HG02870 (cell line): ENCODE results near the gene SNED1.

Experiments used
- ATAC-seq: cut with Tn5 transposase; IDR thresholded peaks from one replicate; pipeline ENCODE4 v1.9.1; 2021; ENCODE audit warnings: mild to moderate bottlenecking, moderate library complexity; ENCODE audit not compliant: unreplicated experiment

The SNED1 gene

DNA sequence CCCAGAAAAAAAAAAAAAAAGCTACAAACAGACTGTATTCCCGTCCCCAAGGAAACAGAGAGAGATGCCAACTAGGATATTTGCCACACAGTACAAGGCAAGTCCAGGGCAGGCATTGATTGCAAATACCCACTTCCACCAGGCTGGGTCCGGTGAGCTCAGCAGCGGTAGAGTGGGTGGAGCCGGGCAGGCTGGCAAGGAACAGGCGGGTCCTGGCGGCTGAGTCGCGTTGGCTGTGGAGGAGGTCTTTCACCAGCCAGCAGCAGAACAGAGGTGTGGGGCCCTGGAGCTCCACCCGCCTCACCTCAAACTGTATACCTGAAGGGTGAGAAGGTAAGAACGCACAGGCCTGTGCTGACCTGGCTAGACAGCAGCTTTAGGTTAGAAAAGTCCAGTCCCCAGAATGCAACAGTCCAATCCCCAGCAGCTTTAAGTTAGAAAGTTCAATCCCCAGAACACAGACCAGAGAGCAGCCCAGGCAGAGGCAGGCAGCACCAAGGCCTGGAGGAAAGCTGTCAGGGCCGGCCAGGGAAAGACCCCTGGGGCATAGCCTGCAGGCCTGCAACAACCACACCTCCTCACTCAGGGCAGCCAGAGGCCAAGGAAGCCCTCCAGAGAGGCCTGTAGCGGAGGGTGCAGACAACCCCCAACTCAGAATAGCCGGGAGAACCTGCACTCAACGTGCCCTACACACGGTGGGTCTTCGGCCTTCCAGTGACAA is 125.6 kb downstream of the SNED1 start:
- ATAC-seq: no peak

DNA sequence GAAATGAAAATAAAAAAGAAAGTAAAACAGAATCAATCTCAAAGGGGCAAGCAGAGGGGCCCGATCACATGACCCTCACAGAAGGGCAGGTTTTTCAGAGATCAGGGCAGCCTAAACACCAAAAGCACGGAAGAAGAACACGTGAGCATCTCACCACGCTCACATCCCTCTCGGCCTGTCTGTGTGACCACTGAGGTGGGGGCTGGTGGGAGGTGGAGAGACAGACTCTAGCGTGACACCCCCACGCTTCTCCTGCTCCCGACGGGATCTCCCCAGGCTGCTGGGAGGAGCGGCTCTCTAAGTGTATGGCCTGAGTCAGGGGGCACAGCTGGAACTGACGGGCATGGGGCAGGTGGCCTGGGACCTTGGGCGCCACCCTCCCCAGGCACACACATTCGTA is 127.2 kb downstream of the SNED1 start:
- ATAC-seq: no peak

DNA sequence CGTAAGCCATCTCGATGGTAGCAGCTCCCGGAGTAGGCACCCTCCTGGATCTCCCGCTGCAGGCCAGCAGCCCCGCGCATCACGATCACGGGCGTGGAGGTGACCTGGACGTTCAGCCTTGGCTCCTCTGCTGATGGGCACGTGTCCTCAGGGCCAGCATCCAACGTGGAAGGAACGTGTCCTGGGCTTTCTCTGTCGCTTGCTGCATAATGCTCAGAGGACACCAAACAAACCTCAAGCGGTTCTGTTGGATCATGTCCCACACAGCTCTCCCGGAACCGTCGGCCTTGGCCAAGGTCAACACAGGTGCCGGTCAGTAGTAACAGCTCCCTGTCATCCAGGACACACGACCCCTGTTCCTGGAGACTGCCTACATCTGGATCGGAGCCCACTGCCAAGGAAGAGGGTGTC is 127.8 kb downstream of the SNED1 start:
- ATAC-seq: no peak

DNA sequence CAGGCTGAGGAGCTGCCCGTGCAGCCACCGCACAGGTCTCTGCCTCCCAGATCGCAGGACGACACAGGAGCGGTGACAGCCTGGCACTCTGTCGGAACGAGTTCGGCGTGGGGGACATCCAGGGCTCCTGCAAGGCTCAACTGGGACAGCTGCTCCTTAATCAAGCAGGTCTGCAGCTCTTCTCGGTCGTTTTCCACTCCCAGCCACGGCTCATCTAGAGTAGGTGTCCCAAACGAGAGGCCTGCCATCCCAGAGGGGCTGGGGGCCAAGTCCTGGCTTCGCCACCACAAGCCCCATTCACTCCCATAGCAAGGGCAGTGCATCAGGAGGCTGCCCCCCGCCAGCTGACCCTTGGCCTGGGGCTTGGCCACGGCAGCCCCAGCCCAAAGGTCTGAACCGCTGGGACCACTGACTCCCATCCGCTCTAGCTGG is 128.4 kb downstream of the SNED1 start:
- ATAC-seq: no peak

DNA sequence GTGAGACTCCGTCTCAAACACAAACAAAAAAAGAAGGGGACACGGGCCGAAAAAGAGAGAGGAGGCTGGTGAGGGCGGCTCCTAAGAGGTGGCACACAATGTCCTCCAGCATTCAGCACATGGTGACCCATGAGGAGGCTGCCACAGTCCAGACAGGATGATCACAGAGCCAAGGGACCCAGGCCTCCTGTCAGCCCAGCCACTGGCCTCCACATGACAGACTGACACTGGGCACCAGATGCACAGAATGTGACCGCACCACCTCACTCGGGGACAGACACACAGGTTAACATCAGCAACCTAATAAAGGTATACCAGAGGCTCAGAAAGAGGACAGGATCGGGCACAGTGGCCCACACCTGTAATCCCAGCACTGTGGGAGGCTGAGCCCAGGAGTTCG is 129.8 kb downstream of the SNED1 start:
- ATAC-seq: no peak

DNA sequence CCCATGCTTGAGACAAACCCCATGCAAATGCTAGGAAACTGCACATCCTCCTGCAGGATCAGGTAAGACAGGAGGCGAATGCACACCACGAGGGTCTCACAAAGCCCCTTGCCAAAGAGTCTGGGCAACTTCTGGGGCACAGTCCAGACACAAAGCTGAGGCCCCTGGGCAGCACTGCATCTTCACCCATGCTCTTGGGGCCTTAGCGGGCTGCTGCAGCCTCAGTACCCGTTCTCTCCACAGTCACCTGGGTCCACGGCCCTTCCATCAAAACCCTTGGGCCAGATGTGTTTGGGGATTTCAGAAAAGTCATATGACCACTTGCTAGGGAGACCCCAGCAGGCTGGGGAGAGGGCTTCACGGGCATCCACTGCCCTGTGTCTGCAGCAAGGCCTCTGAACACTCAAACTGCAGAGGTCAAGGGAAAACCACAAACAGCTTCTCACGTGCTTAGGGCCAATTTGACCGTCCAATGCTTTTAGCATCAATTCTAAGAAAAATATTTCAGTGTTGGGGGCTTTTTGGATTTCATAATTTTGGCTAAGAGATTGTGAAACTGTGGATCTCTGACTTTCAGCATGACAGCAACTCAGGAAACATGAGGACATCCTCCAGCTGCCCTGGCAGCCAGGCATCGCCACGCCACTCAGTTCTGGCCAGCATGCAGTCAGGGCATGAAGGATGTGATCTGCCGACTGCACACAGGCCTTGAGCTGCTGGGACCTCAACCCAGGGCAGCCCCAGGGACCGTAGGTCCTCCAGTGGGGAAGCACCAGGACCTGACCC is 130.9 kb downstream of the SNED1 start:
- no peak for ATAC-seq

DNA sequence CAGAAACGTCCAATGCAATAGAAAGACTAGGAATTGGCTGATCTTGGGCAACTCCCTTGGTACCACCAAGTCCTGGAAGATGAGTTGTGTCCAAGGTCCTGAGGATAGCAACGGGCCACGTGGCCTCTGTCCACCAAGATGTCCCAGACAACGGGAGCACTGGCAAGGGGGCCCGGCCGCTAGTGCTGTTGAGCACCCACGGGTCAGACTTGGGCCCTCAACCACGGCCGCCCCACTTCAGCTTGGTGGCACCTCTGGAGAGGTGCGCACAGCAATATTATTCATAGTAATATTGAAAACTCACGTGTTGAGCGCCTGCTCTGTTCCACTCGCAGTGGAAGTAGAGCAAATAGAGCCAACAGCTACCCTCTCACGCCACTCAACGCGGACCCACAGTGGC is 131.9 kb downstream of the SNED1 start:
- no peak for ATAC-seq

DNA sequence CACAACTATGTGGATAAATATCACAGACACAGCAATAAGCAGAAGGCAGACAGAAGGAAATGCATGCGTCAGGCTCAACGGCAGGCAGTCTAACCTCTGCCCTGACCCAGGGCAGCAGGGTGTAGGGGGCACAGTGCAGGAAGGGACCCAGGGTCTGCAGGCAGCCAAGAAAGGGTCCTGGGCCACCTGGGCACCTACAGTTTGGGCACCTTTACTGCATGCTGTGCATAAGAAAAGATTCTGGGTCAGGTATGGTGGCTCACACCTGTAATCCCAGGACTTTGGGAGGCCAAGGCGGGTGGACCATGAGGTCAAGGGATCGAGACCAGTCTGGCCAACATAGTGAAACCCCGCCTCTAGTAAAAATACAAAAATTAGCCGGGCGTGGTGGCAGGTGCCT is 133.1 kb downstream of the SNED1 start:
- no peak for ATAC-seq

DNA sequence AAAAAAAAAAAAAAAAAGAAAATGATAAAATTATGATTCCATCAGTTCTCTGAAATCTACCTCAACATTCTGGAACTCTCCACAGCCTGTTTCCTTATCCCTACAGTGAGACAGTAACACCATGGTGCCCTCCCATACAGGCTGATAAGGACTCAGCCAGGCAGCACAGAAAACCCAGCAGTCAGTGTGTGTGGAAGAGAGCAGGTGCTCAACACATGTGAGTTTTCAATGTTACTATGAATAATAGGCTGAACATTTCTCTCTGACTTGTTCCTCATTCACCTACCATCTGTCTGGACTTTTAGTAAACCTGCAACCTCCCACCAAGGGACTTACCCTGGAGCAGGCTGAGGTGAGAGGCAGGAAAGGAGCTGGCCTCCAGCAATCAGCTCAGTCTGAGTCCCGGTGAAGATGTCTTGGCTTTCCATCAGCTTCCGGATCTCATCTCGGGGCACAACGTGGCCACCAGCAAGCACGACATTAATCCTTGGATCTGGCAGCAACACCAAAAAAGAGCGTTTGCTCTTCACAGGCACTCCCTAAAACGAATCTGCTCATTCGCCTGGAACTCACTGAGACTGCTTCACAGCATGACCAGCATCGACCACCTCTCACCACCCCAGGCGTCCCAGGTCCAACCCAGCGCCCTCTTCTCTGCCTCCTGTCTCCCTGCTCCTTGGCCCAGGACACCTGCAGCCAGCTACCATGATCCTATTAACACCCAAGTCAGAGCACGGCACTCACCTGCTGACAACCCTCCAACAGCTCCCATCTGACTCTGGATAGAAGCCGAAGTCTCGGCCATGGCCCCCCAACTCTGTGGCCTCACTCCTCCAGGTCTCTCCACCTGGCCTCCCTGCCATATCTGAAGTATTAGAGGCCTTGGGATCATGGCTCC is 134.4 kb downstream of the SNED1 start:
- no peak for ATAC-seq

DNA sequence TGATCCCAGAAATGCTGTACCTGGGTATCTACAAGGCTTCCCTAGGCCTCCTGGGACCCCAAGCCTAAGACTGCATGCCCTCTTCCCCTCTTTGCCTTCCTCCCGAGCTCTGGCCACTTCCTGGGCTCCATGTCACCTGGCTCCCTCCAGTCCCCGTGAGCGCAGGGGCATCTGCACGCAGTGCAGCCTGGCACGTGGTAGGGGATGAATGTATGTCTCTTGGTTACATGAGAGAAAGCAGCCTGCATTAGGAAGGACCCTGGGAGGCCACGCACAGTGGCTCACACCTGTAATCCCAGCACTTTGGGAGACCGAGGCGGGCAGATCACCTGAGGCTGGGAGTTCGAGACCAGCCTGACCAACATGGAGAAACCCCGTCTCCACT is 135.0 kb downstream of the SNED1 start:
- ATAC-seq: no peak

DNA sequence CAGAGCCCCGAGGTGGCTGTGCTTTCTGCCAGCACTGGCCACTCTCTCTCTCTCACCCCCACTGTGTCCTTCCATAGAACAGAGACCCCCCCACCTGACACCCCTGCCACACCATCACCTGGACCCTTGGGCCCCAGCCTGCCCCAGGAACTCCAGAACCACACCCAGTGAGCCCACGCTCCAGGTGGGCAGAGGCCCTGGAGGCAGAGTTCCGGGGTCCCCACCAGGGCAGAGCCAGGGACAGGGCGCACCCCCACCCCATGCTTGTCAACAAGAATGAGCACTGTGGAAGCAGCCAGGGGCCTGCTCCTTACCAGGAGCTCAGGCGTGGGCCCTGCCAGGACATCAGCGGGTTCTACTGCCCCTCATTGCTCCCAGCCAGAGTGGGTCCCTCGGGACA is 136.3 kb downstream of the SNED1 start:
- no peak for ATAC-seq

DNA sequence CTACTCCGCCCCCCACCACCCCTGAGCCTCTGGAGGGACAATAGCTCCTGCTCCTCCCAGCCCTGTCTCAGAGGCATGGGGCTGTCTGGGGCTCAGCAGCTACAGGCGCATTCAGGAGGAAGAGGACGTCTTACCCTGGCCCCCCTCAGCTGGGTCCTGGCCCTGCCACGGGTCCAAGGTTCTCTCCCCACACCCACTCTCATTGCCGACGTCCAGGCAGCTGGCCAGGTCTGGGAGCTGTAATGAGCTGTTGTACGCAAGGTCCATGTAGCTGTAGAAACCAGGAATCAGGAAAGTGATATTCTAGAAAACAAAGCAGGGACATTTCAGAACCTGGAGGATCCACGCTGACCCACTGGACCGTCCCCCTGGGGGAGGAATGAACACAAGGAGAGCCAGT is 137.3 kb downstream of the SNED1 start:
- no peak for ATAC-seq

DNA sequence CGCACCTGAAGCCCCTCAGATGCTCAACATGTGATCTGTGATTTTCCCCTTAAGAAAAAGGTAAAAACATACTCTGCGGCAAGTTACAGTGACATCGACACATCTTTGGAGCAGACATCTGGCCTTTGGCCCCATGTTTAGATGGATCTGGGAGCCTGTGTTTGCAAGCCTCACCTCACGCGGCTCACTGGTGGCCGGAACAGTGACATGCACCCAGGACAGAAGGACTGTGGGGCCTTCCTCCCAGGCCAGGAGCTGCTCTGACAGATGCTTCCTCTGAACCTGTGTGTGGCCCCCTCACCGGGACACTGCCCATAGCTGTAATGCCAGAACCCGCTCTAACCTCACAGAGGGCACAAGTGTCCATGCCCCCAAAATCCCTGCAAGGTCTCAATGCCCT is 137.8 kb downstream of the SNED1 start:
- no peak for ATAC-seq

DNA sequence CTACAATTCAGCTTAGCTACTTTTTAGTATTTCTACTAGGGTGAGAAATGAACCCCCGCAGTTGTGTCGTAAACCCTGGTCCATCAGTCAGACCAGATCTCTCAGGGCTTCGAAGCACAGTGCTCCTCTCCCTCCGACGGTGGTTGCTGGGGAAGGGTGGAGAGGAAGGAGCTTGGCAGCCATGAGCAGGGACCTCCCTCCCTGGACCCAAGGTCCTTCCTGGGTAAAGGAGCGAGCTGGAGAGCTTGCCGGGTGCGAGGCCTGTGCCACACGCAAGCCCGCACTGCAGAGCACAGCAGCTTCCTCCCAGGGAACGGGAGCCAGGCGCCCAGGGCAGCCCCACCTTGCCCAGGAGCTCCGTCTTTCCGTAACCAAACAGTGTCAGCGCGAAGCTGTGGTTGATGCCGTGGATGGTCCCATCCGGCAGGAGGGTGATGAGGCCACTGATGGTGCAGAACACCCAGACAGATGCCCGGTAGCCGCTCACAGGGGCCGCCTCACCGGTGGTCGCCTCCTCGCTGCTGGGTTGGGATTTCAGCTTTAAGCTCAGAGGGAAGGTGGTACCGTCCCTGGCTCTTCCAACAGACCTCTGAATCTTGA is 138.3 kb downstream of the SNED1 start:
- ATAC-seq: no peak

DNA sequence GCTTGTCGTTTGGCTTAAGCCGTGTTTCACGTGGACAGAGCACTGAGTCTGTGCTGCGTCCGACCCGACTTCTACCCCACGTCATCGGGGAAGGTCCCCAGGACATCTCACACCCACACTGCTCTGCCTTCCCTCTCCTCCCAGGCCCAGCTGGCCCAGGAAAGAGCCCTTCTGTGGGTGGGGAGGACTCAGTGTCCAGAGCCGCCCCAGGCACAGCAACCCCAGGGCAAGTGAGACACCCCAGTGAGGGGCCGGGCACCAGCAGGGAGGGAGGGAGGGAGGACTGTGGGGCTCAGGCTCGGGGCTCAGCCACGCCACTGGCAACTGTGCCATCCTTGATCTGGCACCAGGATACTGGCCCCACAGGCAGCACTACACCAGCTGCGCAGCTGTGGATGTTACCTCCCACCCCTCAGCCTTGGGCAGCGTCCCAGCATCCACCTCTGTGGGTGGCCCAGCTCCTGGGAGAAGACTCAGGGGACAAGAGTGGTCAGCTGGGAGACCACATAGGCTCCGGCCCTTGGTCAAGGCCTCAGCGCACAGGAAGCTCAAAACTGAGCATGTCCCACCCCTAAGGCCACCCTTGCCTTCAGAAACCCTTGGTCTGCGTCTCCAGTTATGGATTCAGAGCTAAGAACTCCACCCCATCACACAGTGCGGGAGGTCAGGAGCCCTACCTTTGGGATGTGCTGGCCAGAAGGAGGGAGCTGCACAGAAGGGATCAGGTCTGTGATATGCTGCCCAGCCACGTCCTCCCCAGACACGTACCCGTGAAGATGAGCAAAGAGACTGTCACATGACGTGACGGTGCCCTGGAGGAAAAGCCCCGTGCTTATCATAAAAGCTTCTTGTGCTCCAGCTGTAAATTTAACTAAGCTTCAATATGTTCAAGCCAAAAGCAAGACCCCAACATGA is 139.1 kb downstream of the SNED1 start:
- ATAC-seq: no peak

DNA sequence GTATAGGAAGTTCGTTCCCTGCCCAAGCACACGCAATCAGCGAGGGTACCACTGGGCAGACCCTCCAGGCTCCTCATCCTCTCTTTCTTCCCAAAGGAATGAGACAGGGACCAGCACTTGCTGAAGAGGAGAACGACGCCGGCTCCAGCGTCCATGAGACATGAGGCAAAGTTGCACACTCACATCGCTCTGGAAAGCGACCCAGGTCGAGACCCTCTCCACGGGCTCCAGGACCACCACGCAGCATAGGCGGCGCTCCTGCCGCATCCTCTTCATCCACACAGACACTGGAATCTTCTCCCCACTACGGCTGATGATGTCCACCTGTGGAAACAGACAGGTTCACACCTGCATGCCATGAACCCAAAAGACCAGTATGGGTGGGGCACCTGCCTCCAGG is 140.1 kb downstream of the SNED1 start:
- ATAC-seq: no peak

DNA sequence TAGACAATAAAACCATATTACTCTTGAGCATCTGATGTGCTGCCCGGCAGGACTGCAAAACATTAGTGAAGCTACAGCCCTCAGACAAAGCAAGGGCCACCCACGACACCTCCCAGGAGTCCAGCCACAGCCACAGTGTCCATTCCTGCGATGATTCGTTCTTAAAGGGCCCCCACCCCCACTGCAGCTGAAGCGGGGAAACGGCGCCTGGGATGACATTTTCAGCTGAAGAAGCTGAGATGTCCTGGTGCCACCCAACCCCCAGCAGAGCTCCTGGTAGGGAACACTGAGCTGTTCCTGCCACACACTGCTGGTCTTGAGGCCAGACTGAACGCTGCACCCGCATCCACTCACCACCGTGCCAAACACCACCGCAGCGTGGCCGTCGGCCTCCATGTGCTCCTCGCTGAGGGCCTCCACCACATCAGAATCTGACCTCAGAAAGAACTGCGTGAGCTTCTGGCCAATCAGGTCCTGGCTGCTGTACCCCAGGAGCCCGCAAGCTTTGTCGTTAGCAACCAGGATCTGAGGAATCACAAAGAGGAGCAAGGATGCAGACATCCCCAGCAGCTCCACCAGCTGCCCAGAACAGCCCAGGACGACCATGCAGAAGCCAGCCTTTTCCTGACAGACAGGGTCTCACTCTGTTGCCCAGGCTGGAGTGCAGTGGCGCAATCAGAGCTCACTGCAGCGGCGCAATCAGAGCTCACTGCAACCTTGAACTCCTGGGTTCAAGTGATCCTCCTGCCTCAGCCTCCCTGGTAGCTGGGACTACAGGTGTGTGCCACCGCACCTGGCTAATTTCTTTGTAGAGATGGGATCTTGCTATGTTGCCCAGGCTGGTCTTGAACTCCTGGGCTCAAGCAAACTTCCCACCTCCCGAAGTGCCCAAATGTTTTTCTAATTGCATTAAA is 141.4 kb downstream of the SNED1 start:
- no peak for ATAC-seq

DNA sequence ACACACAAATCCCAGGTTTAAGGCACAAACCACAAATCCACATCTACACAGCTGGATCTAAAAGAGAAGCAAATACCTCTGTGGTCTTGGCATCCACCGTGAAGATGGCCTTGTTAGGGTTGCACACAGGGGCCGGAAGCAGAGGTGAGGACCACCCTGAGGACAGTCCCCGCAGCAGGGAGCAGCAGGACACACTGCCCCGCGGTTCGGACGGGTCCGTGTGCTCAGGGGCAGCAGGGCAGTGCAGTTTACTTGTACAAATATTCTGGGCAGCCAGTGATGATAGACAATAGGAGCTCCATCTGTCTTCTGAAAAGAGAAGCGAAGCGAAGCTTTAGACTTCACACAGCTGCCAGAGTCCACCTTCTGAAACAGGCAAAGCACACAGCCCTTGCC is 142.0 kb downstream of the SNED1 start:
- no peak for ATAC-seq

DNA sequence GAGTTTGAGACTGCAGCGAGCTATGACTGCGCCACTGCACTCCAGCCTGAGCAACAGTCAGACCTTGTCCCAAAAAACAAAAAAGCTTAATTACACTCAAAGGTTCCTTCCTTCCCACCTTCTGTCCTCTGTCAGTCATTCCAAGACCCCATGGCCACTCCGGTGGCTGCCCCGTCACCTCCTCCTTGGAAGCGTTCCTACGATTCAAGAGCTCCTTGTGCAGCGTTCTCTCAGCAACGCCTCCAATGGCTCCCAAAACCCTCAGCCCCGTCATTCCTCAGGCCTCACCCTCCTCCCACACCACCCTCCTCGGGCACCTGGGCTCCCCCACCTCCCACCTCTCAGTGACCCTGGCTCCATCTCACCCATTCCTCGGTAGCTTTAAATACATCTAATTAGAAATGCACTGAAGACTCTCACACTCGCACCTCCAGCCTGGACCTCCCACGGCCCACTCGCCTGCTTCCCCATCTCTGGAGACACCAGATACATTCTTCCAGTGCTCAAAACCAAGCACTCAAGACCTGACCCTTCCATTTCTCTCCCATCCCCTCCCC is 142.9 kb downstream of the SNED1 start:
- no peak for ATAC-seq
